Measurements from ENCODE around the gene TMEM87B. TPM values are rescaled to one million over a fixed set of nuclear protein-coding genes. Genes with fewer than 3 reads are reported as not detected.
"Not testable (repeated sequence)": the region's sequence is repeated elsewhere in the genome, so short reads cannot be mapped to it uniquely, and the experiment has no call there.

TMEM87B gene
- total and polyA plus RNA-seq, 8 donors = 4.7 to 21.7 (median 11.6) TPM

GRCh38 chr2:112095681-112096080 is 40.6 kb downstream of the TMEM87B start:
- intact Hi-C loops (cut with DNase I) = no loop called here
- peaks cover 5 to 28% (median 5%) of the 10 kb centered on the region in 3 donors for H3K36me3 ChIP-seq
- TF ChIP-seq CTCF (IDR thresholded peaks at IDR 0.05) = no peak
- H3K27me3 ChIP-seq = no peaks in the 10 kb centered on the region
- DNase-seq (no peak), ATAC-seq (no peak), FAIRE-seq (no peak)
- H3K9me3 ChIP-seq = no peaks in the 10 kb centered on the region
- H3K27ac ChIP-seq = no peak overlapping the region
- H3K4me3 ChIP-seq = no peak overlapping the region
- H3K4me1 ChIP-seq = no peaks in the 10 kb centered on the region
- WGBS, 2 donors = 83 to 90% methylated on average over 1 of the region's 1 CpG

GRCh38 chr2:112096098-112096497 is 41.0 kb downstream of the TMEM87B start:
- 82 to 83% methylated on average over 10 of the region's 10 CpGs for WGBS, 2 donors
- ATAC-seq = no peak
- no peaks in the 10 kb centered on the region for H3K27me3 ChIP-seq
- H3K4me1 ChIP-seq = no peaks in the 10 kb centered on the region
- H3K9me3 ChIP-seq = no peaks in the 10 kb centered on the region
- no peak for DNase-seq
- TF ChIP-seq CTCF (IDR thresholded peaks at IDR 0.05) = no peak
- FAIRE-seq = no peak
- H3K4me3 ChIP-seq = no peak overlapping the region
- peaks cover 5 to 31% (median 5%) of the 10 kb centered on the region in 3 donors for H3K36me3 ChIP-seq
- intact Hi-C loops (cut with DNase I) = no loop called here
- no peak overlapping the region for H3K27ac ChIP-seq

GRCh38 chr2:112108178-112108832 is 53.2 kb downstream of the TMEM87B start:
- Histone ChIP-seq H3K9me3 (no peaks in the 10 kb centered on the region), H3K4me3 (no peak overlapping the region), H3K36me3 (peaks cover 0 to 11% (median 0%) of the 10 kb centered on the region in 3 donors), H3K4me1 (no peaks in the 10 kb centered on the region), H3K27me3 (no peaks in the 10 kb centered on the region), H3K27ac (no peak overlapping the region)
- intact Hi-C loops (cut with DNase I) = no loop called here
- ATAC-seq = no peak
- 89 to 90% methylated on average over 1 of the region's 1 CpG for WGBS, 2 donors
- no peak for DNase-seq
- FAIRE-seq = no peak
- TF ChIP-seq CTCF (IDR thresholded peaks at IDR 0.05) = no peak

GRCh38 chr2:112109278-112109677 is 54.2 kb downstream of the TMEM87B start:
- ATAC-seq (no peak), DNase-seq (no peak), FAIRE-seq (no peak)
- Histone ChIP-seq H3K9me3 (no peaks in the 10 kb centered on the region), H3K4me3 (no peak overlapping the region), H3K27ac (no peak overlapping the region), H3K36me3 (peaks cover 0 to 7% (median 0%) of the 10 kb centered on the region in 3 donors), H3K27me3 (no peaks in the 10 kb centered on the region), H3K4me1 (no peaks in the 10 kb centered on the region)
- intact Hi-C loops (cut with DNase I) = no loop called here
- no peak for TF ChIP-seq CTCF (IDR thresholded peaks at IDR 0.05)

GRCh38 chr2:112110966-112111365 is 55.9 kb downstream of the TMEM87B start:
- Histone ChIP-seq H3K9me3 (no peaks in the 10 kb centered on the region), H3K27ac (no peak overlapping the region), H3K36me3 (peaks cover 0 to 3% (median 0%) of the 10 kb centered on the region in 3 donors), H3K27me3 (no peaks in the 10 kb centered on the region), H3K4me1 (no peaks in the 10 kb centered on the region), H3K4me3 (no peak overlapping the region)
- intact Hi-C loops (cut with DNase I) = no loop called here
- DNase-seq = no peak
- no peak for TF ChIP-seq CTCF (IDR thresholded peaks at IDR 0.05)
- FAIRE-seq = no peak
- WGBS, 2 donors = 95 to 100% methylated on average over 1 of the region's 1 CpG
- ATAC-seq = no peak

GRCh38 chr2:112113354-112113753 is 58.3 kb downstream of the TMEM87B start:
- H3K27ac ChIP-seq; H3K36me3 ChIP-seq; H3K27me3 ChIP-seq; FAIRE-seq; DNase-seq; H3K4me1 ChIP-seq; ATAC-seq; H3K4me3 ChIP-seq; intact Hi-C loops (cut with DNase I); H3K9me3 ChIP-seq: not testable (repeated sequence)
- WGBS, 2 donors = 94 to 97% methylated on average over 4 of the region's 4 CpGs

All from pancreas (tissue), 10 donors.